ENCODE data around the gene CRYL1. TPM values are rescaled to one million over a fixed set of nuclear protein-coding genes. Genes with fewer than 3 reads are reported as not detected.

CRYL1 gene
- total RNA-seq, 1 experiment from 2014 or later, result 2.9 TPM

DNA sequence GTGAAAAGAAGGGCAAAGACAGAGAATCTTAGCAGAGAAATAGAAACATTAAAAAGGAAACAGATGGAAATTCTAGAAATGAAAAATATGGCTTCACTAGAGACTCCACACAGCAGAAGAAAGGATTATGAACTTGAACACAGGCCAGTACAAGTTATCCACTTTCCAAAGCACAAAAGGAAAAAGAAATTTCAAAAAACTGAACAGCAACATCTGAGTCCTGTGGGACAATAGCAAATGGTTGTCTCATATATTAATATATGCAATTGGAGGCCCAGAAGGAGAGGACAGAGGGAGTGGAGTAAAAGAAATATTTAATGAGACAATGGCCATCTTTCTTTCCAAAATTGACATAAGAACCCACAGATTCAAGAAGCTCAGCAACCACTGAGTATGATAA lies 151.8 kb downstream of the CRYL1 start:
- no peak for ATAC-seq
- DNase-seq (ENCODE audit: low spot score), result no peak
- CTCF ChIA-PET, result no interaction called here

DNA sequence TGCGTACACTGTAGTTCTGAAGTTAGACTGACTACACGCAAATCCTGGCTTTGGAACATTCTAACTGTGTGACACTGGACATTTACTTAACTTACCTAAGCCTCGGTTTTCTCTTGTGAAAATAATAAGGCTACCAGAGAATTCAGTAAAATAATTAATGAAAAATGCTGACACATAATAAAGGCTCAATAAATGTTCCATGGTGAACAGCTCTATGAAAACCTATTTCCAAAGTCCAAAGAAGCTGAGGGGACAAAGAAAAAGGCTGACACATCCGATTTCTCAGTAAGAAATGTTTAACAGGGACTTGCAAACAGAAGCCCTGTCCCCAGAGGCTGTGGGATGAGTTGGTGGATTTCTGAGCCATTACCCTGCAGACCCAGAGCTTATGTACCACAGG lies 153.8 kb downstream of the CRYL1 start:
- Mint-ChIP-seq H3K9me3 (no peaks in the 10 kb centered on the region), H3K4me1 (peaks cover 8% of the 10 kb centered on the region), H3K36me3 (no peaks in the 10 kb centered on the region), H3K27me3 (ENCODE audit: low read depth) (no peaks in the 10 kb centered on the region; the same call in 1 of the 2 replicates), H3K4me3 (no peak overlapping the region), H3K27ac (no peak overlapping the region)
- ChIA-PET CTCF (interaction anchor here (1.0 to 1.2 kb wide), 2 partner anchors 175 to 190 kb away, joined by 3 read pairs; no protein-coding TSS in a partner anchor), POLR2A (no interaction called here)
- DNase-seq (ENCODE audit: low spot score), result no peak
- no peak for ATAC-seq
- TF ChIP-seq, protein P1, sequence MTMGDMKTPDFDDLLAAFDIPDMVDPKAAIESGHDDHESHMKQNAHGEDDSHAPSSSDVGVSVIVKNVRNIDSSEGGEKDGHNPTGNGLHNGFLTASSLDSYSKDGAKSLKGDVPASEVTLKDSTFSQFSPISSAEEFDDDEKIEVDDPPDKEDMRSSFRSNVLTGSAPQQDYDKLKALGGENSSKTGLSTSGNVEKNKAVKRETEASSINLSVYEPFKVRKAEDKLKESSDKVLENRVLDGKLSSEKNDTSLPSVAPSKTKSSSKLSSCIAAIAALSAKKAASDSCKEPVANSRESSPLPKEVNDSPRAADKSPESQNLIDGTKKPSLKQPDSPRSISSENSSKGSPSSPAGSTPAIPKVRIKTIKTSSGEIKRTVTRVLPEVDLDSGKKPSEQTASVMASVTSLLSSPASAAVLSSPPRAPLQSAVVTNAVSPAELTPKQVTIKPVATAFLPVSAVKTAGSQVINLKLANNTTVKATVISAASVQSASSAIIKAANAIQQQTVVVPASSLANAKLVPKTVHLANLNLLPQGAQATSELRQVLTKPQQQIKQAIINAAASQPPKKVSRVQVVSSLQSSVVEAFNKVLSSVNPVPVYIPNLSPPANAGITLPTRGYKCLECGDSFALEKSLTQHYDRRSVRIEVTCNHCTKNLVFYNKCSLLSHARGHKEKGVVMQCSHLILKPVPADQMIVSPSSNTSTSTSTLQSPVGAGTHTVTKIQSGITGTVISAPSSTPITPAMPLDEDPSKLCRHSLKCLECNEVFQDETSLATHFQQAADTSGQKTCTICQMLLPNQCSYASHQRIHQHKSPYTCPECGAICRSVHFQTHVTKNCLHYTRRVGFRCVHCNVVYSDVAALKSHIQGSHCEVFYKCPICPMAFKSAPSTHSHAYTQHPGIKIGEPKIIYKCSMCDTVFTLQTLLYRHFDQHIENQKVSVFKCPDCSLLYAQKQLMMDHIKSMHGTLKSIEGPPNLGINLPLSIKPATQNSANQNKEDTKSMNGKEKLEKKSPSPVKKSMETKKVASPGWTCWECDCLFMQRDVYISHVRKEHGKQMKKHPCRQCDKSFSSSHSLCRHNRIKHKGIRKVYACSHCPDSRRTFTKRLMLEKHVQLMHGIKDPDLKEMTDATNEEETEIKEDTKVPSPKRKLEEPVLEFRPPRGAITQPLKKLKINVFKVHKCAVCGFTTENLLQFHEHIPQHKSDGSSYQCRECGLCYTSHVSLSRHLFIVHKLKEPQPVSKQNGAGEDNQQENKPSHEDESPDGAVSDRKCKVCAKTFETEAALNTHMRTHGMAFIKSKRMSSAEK (CRISPR knock-in tag; IDR thresholded peaks at IDR 0.05; ENCODE audit: borderline replicate concordance), result no peak
- TF ChIP-seq ZNF416 (CRISPR knock-in tag; IDR thresholded peaks at IDR 0.05) (no peak), NR2C2 (CRISPR knock-in tag; IDR thresholded peaks at IDR 0.05) (no peak), ZNF423 (CRISPR knock-in tag; IDR thresholded peaks at IDR 0.05) (no peak), IRF1 (CRISPR knock-in tag; IDR thresholded peaks at IDR 0.05) (no peak), ZNF138 (CRISPR knock-in tag; conservative IDR thresholded peaks at IDR 0.05) (no peak), TEAD4 (CRISPR knock-in tag; IDR thresholded peaks at IDR 0.05) (no peak), OVOL2 (CRISPR knock-in tag; IDR thresholded peaks at IDR 0.05; ENCODE audit: borderline replicate concordance) (no peak), CTCF (IDR thresholded peaks at IDR 0.05) (no peak), CREM (CRISPR knock-in tag; IDR thresholded peaks at IDR 0.05) (no peak), TEAD1 (CRISPR knock-in tag; IDR thresholded peaks at IDR 0.05) (no peak), NR1H2 (CRISPR knock-in tag; IDR thresholded peaks at IDR 0.05) (no peak)
- TF ChIP-seq, protein P2, sequence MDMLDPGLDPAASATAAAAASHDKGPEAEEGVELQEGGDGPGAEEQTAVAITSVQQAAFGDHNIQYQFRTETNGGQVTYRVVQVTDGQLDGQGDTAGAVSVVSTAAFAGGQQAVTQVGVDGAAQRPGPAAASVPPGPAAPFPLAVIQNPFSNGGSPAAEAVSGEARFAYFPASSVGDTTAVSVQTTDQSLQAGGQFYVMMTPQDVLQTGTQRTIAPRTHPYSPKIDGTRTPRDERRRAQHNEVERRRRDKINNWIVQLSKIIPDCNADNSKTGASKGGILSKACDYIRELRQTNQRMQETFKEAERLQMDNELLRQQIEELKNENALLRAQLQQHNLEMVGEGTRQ (CRISPR knock-in tag; IDR thresholded peaks at IDR 0.05), result no peak
- TF ChIP-seq, protein P3, sequence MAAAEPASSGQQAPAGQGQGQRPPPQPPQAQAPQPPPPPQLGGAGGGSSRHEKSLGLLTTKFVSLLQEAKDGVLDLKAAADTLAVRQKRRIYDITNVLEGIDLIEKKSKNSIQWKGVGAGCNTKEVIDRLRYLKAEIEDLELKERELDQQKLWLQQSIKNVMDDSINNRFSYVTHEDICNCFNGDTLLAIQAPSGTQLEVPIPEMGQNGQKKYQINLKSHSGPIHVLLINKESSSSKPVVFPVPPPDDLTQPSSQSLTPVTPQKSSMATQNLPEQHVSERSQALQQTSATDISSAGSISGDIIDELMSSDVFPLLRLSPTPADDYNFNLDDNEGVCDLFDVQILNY (CRISPR knock-in tag; IDR thresholded peaks at IDR 0.05), result no peak
- TF ChIP-seq, protein P4, sequence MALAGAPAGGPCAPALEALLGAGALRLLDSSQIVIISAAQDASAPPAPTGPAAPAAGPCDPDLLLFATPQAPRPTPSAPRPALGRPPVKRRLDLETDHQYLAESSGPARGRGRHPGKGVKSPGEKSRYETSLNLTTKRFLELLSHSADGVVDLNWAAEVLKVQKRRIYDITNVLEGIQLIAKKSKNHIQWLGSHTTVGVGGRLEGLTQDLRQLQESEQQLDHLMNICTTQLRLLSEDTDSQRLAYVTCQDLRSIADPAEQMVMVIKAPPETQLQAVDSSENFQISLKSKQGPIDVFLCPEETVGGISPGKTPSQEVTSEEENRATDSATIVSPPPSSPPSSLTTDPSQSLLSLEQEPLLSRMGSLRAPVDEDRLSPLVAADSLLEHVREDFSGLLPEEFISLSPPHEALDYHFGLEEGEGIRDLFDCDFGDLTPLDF (CRISPR knock-in tag; IDR thresholded peaks at IDR 0.05), result no peak
- TF ChIP-seq, protein P5, sequence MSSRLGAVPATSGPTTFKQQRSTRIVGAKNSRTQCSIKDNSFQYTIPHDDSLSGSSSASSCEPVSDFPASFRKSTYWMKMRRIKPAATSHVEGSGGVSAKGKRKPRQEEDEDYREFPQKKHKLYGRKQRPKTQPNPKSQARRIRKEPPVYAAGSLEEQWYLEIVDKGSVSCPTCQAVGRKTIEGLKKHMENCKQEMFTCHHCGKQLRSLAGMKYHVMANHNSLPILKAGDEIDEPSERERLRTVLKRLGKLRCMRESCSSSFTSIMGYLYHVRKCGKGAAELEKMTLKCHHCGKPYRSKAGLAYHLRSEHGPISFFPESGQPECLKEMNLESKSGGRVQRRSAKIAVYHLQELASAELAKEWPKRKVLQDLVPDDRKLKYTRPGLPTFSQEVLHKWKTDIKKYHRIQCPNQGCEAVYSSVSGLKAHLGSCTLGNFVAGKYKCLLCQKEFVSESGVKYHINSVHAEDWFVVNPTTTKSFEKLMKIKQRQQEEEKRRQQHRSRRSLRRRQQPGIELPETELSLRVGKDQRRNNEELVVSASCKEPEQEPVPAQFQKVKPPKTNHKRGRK (CRISPR knock-in tag; IDR thresholded peaks at IDR 0.05; ENCODE audit: borderline replicate concordance), result no peak
- TF ChIP-seq, protein P6, sequence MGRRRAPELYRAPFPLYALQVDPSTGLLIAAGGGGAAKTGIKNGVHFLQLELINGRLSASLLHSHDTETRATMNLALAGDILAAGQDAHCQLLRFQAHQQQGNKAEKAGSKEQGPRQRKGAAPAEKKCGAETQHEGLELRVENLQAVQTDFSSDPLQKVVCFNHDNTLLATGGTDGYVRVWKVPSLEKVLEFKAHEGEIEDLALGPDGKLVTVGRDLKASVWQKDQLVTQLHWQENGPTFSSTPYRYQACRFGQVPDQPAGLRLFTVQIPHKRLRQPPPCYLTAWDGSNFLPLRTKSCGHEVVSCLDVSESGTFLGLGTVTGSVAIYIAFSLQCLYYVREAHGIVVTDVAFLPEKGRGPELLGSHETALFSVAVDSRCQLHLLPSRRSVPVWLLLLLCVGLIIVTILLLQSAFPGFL (CRISPR knock-in tag; IDR thresholded peaks at IDR 0.05; ENCODE audit: borderline replicate concordance), result no peak
- TF ChIP-seq, protein P7, sequence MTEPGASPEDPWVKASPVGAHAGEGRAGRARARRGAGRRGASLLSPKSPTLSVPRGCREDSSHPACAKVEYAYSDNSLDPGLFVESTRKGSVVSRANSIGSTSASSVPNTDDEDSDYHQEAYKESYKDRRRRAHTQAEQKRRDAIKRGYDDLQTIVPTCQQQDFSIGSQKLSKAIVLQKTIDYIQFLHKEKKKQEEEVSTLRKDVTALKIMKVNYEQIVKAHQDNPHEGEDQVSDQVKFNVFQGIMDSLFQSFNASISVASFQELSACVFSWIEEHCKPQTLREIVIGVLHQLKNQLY (CRISPR knock-in tag; IDR thresholded peaks at IDR 0.05), result no peak
- TF ChIP-seq, protein P8, sequence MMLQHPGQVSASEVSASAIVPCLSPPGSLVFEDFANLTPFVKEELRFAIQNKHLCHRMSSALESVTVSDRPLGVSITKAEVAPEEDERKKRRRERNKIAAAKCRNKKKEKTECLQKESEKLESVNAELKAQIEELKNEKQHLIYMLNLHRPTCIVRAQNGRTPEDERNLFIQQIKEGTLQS (CRISPR knock-in tag; conservative IDR thresholded peaks at IDR 0.05), result no peak

More for the DNA sequence above, 151.8 kb downstream of the CRYL1 start:
- Mint-ChIP-seq H3K27ac (no peak overlapping the region), H3K4me3 (no peak overlapping the region), H3K36me3 (no peaks in the 10 kb centered on the region), H3K9me3 (no peaks in the 10 kb centered on the region), H3K4me1 (peaks cover 8% of the 10 kb centered on the region), H3K27me3 (ENCODE audit: low read depth) (no peaks in the 10 kb centered on the region; the same call in 1 of the 2 replicates)
- POLR2A ChIA-PET, result no interaction called here
- no peak for TF ChIP-seq ATF1 (CRISPR knock-in tag; IDR thresholded peaks at IDR 0.05)
- no peak for TF ChIP-seq IRF2 (CRISPR knock-in tag; IDR thresholded peaks at IDR 0.05; ENCODE audit: borderline replicate concordance, low read depth)
- no peak for TF ChIP-seq ETV6 (CRISPR knock-in tag; IDR thresholded peaks at IDR 0.05)
- no peak for TF ChIP-seq ZNF121 (CRISPR knock-in tag; IDR thresholded peaks at IDR 0.05)

All from WTC11 (cell line).